Lower leg skin (tissue), 3 donors: ENCODE data around the gene MAP2K1.

Source experiments
- POLR2A ChIP-seq, 2 donors: fragments of 450-650 bp; IDR thresholded peaks; one replicate each; pipeline ENCODE4 v1.6.1; 2016 to 2017; ENCODE audit warnings: antibody characterized with exemption in 2 of 2, mild to moderate bottlenecking in 1 of 2, moderate library complexity in 1 of 2
- TF ChIP-seq, protein P1 (sequence below), 3 donors: fragments of 450-650 bp; IDR thresholded peaks; one replicate each; pipeline ENCODE4 v1.5.1; 2016; ENCODE audit warnings: antibody characterized with exemption in 3 of 3, mild to moderate bottlenecking in 3 of 3, moderate library complexity in 2 of 3

DNA sequence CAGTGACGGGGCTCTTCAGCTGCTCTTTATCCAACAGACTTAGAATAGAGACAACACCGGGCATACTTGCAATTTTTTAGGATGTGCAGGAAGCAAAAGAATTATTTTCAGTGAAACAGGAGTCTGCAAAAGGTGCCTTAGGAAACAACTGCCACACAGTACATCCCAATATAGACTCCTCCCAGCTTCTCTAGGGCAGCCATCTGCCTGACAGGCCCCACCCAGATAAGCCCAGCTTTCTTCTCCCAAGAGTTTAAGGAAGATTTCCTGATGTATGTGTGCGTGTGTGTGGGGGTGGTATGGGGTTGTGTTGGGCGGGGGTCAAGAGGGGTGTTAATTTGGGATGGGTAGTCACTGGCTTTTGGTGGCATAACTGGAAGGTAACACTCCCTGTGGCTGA is 21.5 kb downstream of the MAP2K1 start:
- TF ChIP-seq, protein P1, sequence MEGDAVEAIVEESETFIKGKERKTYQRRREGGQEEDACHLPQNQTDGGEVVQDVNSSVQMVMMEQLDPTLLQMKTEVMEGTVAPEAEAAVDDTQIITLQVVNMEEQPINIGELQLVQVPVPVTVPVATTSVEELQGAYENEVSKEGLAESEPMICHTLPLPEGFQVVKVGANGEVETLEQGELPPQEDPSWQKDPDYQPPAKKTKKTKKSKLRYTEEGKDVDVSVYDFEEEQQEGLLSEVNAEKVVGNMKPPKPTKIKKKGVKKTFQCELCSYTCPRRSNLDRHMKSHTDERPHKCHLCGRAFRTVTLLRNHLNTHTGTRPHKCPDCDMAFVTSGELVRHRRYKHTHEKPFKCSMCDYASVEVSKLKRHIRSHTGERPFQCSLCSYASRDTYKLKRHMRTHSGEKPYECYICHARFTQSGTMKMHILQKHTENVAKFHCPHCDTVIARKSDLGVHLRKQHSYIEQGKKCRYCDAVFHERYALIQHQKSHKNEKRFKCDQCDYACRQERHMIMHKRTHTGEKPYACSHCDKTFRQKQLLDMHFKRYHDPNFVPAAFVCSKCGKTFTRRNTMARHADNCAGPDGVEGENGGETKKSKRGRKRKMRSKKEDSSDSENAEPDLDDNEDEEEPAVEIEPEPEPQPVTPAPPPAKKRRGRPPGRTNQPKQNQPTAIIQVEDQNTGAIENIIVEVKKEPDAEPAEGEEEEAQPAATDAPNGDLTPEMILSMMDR (IDR thresholded peaks at IDR 0.05): no peak
- no peak for TF ChIP-seq POLR2A (IDR thresholded peaks at IDR 0.05)
